Measurements from ENCODE around the gene THOC6. TPM values are rescaled to one million over a fixed set of nuclear protein-coding genes. Genes with fewer than 3 reads are reported as not detected.

THOC6 gene
- total RNA-seq, 1 donor from 2014 or later: 17.0 TPM

- TF ChIP-seq CTCF (IDR thresholded peaks at IDR 0.05; ENCODE audit: insufficient read depth, low read length, poor library complexity, severe bottlenecking): no peak
- no peaks in the 10 kb centered on the region for H3K36me3 ChIP-seq (ENCODE audit: control insufficient read depth, insufficient read depth, low read length)
- H3K4me3 ChIP-seq (ENCODE audit: low read depth, low read length): no peak overlapping the region
- peaks cover 2% of the 10 kb centered on the region for H3K27me3 ChIP-seq (ENCODE audit: control insufficient read depth, insufficient read depth, low read length)
- no peak for DNase-seq (ENCODE audit: low read depth)
Observed at GRCh38 chr16:2982402-2982801, 41.4 kb upstream of the THOC6 start.

- Histone ChIP-seq H3K27me3 (ENCODE audit: control insufficient read depth, insufficient read depth, low read length) (peaks cover 5% of the 10 kb centered on the region), H3K36me3 (ENCODE audit: control insufficient read depth, insufficient read depth, low read length) (no peaks in the 10 kb centered on the region), H3K4me3 (ENCODE audit: low read depth, low read length) (no peak overlapping the region)
- DNase-seq (ENCODE audit: low read depth): no peak
- TF ChIP-seq CTCF (IDR thresholded peaks at IDR 0.05; ENCODE audit: insufficient read depth, low read length, poor library complexity, severe bottlenecking): peak; percentile 33
Observed at GRCh38 chr16:2983706-2984136, 40.1 kb upstream of the THOC6 start.

- TF ChIP-seq CTCF (IDR thresholded peaks at IDR 0.05; ENCODE audit: insufficient read depth, low read length, poor library complexity, severe bottlenecking): no peak
Observed at GRCh38 chr16:2985462-2985861, 38.4 kb upstream of the THOC6 start.

GRCh38 chr16:2985893-2986355 is 37.9 kb upstream of the THOC6 start:
- Histone ChIP-seq H3K4me3 (ENCODE audit: low read depth, low read length) (no peak overlapping the region), H3K27me3 (ENCODE audit: control insufficient read depth, insufficient read depth, low read length) (peaks cover 19% of the 10 kb centered on the region), H3K36me3 (ENCODE audit: control insufficient read depth, insufficient read depth, low read length) (no peaks in the 10 kb centered on the region)
- DNase-seq (ENCODE audit: low read depth): no peak
- no peak for TF ChIP-seq CTCF (IDR thresholded peaks at IDR 0.05; ENCODE audit: insufficient read depth, low read length, poor library complexity, severe bottlenecking)

More at GRCh38 chr16:2985462-2985861, 38.4 kb upstream of the THOC6 start:
- DNase-seq (ENCODE audit: low read depth): no peak
- no peaks in the 10 kb centered on the region for H3K36me3 ChIP-seq (ENCODE audit: control insufficient read depth, insufficient read depth, low read length)
- peaks cover 17% of the 10 kb centered on the region for H3K27me3 ChIP-seq (ENCODE audit: control insufficient read depth, insufficient read depth, low read length)
- no peak overlapping the region for H3K4me3 ChIP-seq (ENCODE audit: low read depth, low read length)

- no peak for DNase-seq (ENCODE audit: low read depth)
- peaks cover 19% of the 10 kb centered on the region for H3K27me3 ChIP-seq (ENCODE audit: control insufficient read depth, insufficient read depth, low read length)
- H3K4me3 ChIP-seq (ENCODE audit: low read depth, low read length): no peak overlapping the region
- no peaks in the 10 kb centered on the region for H3K36me3 ChIP-seq (ENCODE audit: control insufficient read depth, insufficient read depth, low read length)
- no peak for TF ChIP-seq CTCF (IDR thresholded peaks at IDR 0.05; ENCODE audit: insufficient read depth, low read length, poor library complexity, severe bottlenecking)
Observed at GRCh38 chr16:2986623-2987188, 37.1 kb upstream of the THOC6 start.

- Histone ChIP-seq H3K36me3 (ENCODE audit: control insufficient read depth, insufficient read depth, low read length) (no peaks in the 10 kb centered on the region), H3K27me3 (ENCODE audit: control insufficient read depth, insufficient read depth, low read length) (peaks cover 19% of the 10 kb centered on the region), H3K4me3 (ENCODE audit: low read depth, low read length) (no peak overlapping the region)
- no peak for TF ChIP-seq CTCF (IDR thresholded peaks at IDR 0.05; ENCODE audit: insufficient read depth, low read length, poor library complexity, severe bottlenecking)
- DNase-seq (ENCODE audit: low read depth): no peak
Observed at GRCh38 chr16:2987286-2987685, 36.5 kb upstream of the THOC6 start.

All from kidney epithelial cell (primary cell).